Large intestine (tissue), 3 donors: ENCODE data around the gene CLDN5. TPM values are rescaled to one million over a fixed set of nuclear protein-coding genes. Genes with fewer than 3 reads are reported as not detected.

Experiments
- DNase-seq, 2 donors: peaks; one replicate each; pipeline versions ENCODE4 v3.0.0 to v3.0.0-alpha.2; 2013
- H3K27ac ChIP-seq: one replicate; pipeline ENCODE4 v1.5.1; 2013; ENCODE audit warnings: low read length
- H3K27me3 ChIP-seq: 2 replicates; pipeline ENCODE4 v1.6.1; 2013; ENCODE audit warnings: low read length; ENCODE audit not compliant: control insufficient read depth, insufficient read depth
- H3K36me3 ChIP-seq: 2 replicates; pipeline ENCODE4 v1.6.1; 2013; ENCODE audit warnings: low read length; ENCODE audit not compliant: control insufficient read depth, insufficient read depth
- H3K4me1 ChIP-seq: one replicate; pipeline ENCODE4 v1.6.1; 2013; ENCODE audit warnings: low read length; ENCODE audit not compliant: control insufficient read depth, insufficient read depth
- H3K4me3 ChIP-seq: one replicate; pipeline ENCODE4 v1.5.1; 2013; ENCODE audit warnings: low read length
- H3K9me3 ChIP-seq: one replicate; pipeline ENCODE4 v1.6.1; 2013; ENCODE audit warnings: mild to moderate bottlenecking, low read depth, low read length, moderate library complexity; ENCODE audit not compliant: control insufficient read depth
- WGBS: methylation state at CpG from one replicate; pipeline ENCODE4 v1.1.5; 2013; ENCODE audit warnings: low lambda C conversion rate; ENCODE audit not compliant: insufficient coverage; 5-methylcytosine and 5-hydroxymethylcytosine counted together
- polyA plus RNA-seq: library from polyadenylated mRNA; unstranded; fragments of 120-200 nt; gene quantifications from one replicate; pipeline ENCODE4 v1.2.1, GENCODE V29; 2013

The CLDN5 gene
- polyA plus RNA-seq, 1 donor, result 12.4 TPM

- no peaks in the 10 kb centered on the region for H3K4me1 ChIP-seq
- WGBS, result 60% methylated on average over 2 of the region's 19 CpGs
- H3K36me3 ChIP-seq, result peaks cover 6% of the 10 kb centered on the region
- DNase-seq, result no peak
- H3K27me3 ChIP-seq, result no peaks in the 10 kb centered on the region
- H3K27ac ChIP-seq, result no peak overlapping the region
- no peak overlapping the region for H3K4me3 ChIP-seq
- no peaks in the 10 kb centered on the region for H3K9me3 ChIP-seq
Observed at GRCh38 chr22:19516378-19517170, 7.6 kb downstream of the CLDN5 start.

GRCh38 chr22:19515654-19516377 lies 8.4 kb downstream of the CLDN5 start:
- WGBS, result no CpG with 5 or more reads among the region's 12 CpGs
- Histone ChIP-seq H3K27me3 (no peaks in the 10 kb centered on the region), H3K4me1 (no peaks in the 10 kb centered on the region), H3K9me3 (no peaks in the 10 kb centered on the region), H3K4me3 (no peak overlapping the region), H3K36me3 (peaks cover 6% of the 10 kb centered on the region), H3K27ac (no peak overlapping the region)
- DNase-seq, result no peak

- no CpG with 5 or more reads among the region's 14 CpGs for WGBS
- Histone ChIP-seq H3K4me3 (no peak overlapping the region), H3K36me3 (peaks cover 3% of the 10 kb centered on the region), H3K27me3 (no peaks in the 10 kb centered on the region), H3K4me1 (no peaks in the 10 kb centered on the region), H3K27ac (no peak overlapping the region), H3K9me3 (no peaks in the 10 kb centered on the region)
- no peak for DNase-seq
Observed at GRCh38 chr22:19514831-19515565, 9.2 kb downstream of the CLDN5 start.

GRCh38 chr22:19513823-19514222 lies 10.4 kb downstream of the CLDN5 start:
- no peak for DNase-seq
- H3K27ac ChIP-seq, result no peak overlapping the region
- peaks cover 3% of the 10 kb centered on the region for H3K36me3 ChIP-seq
- H3K4me3 ChIP-seq, result no peak overlapping the region
- WGBS, result 0% methylated on average over 1 of the region's 2 CpGs
- no peaks in the 10 kb centered on the region for H3K9me3 ChIP-seq
- no peaks in the 10 kb centered on the region for H3K27me3 ChIP-seq
- H3K4me1 ChIP-seq, result no peaks in the 10 kb centered on the region

GRCh38 chr22:19510919-19511341 lies 13.3 kb downstream of the CLDN5 start:
- no peaks in the 10 kb centered on the region for H3K27me3 ChIP-seq
- no peaks in the 10 kb centered on the region for H3K9me3 ChIP-seq
- H3K27ac ChIP-seq, result no peak overlapping the region
- no peak for DNase-seq
- H3K4me1 ChIP-seq, result no peaks in the 10 kb centered on the region
- peaks cover 3% of the 10 kb centered on the region for H3K36me3 ChIP-seq
- no peak overlapping the region for H3K4me3 ChIP-seq
- no CpG with 5 or more reads among the region's 2 CpGs for WGBS

GRCh38 chr22:19509923-19510322 lies 14.3 kb downstream of the CLDN5 start:
- H3K36me3 ChIP-seq, result peaks cover 3% of the 10 kb centered on the region
- 100% methylated on average over 1 of the region's 2 CpGs for WGBS

GRCh38 chr22:19509191-19509590 lies 15.0 kb downstream of the CLDN5 start:
- no peaks in the 10 kb centered on the region for H3K4me1 ChIP-seq
- DNase-seq, result no peak
- WGBS, result 100% methylated on average over 1 of the region's 3 CpGs
- H3K27me3 ChIP-seq, result no peaks in the 10 kb centered on the region
- H3K9me3 ChIP-seq, result no peaks in the 10 kb centered on the region
- H3K4me3 ChIP-seq, result no peak overlapping the region
- H3K36me3 ChIP-seq, result no peaks in the 10 kb centered on the region
- H3K27ac ChIP-seq, result no peak overlapping the region

More at GRCh38 chr22:19509923-19510322, 14.3 kb downstream of the CLDN5 start:
- H3K4me3 ChIP-seq, result no peak overlapping the region
- H3K4me1 ChIP-seq, result no peaks in the 10 kb centered on the region
- no peaks in the 10 kb centered on the region for H3K27me3 ChIP-seq
- H3K27ac ChIP-seq, result no peak overlapping the region
- H3K9me3 ChIP-seq, result no peaks in the 10 kb centered on the region
- DNase-seq, result no peak

- WGBS, result 100% methylated on average over 1 of the region's 10 CpGs
- no peak for DNase-seq
- H3K27ac ChIP-seq, result no peak overlapping the region
- no peaks in the 10 kb centered on the region for H3K27me3 ChIP-seq
- H3K4me3 ChIP-seq, result no peak overlapping the region
- no peaks in the 10 kb centered on the region for H3K4me1 ChIP-seq
- no peaks in the 10 kb centered on the region for H3K36me3 ChIP-seq
- H3K9me3 ChIP-seq, result no peaks in the 10 kb centered on the region
Observed at GRCh38 chr22:19508024-19508776, 16.0 kb downstream of the CLDN5 start.

GRCh38 chr22:19507534-19507861 lies 16.7 kb downstream of the CLDN5 start:
- Histone ChIP-seq H3K9me3 (no peaks in the 10 kb centered on the region), H3K27me3 (no peaks in the 10 kb centered on the region), H3K4me1 (no peaks in the 10 kb centered on the region), H3K27ac (no peak overlapping the region), H3K4me3 (no peak overlapping the region), H3K36me3 (no peaks in the 10 kb centered on the region)
- no CpG with 5 or more reads among the region's 4 CpGs for WGBS
- no peak for DNase-seq

- no peaks in the 10 kb centered on the region for H3K9me3 ChIP-seq
- no peaks in the 10 kb centered on the region for H3K27me3 ChIP-seq
- H3K27ac ChIP-seq, result no peak overlapping the region
- no peaks in the 10 kb centered on the region for H3K4me1 ChIP-seq
- H3K36me3 ChIP-seq, result no peaks in the 10 kb centered on the region
- H3K4me3 ChIP-seq, result no peak overlapping the region
- no peak for DNase-seq
- WGBS, result no CpG with 5 or more reads among the region's 10 CpGs
Observed at GRCh38 chr22:19506212-19506611, 18.0 kb downstream of the CLDN5 start.
